CD4-positive, alpha-beta T cell treated with Interleukin-2 at 100 ng/mL for 4 hours (primary cell): ENCODE results near the gene ADCY2.

Source experiments
- DNase-seq: peaks from one replicate; pipeline ENCODE4 v3.0.0-alpha.2; 2020; ENCODE audit warnings: low spot score

Gene ADCY2

GRCh38 chr5:7747728-7748127, 351.8 kb downstream of the ADCY2 start:
- no peak for DNase-seq

GRCh38 chr5:7749626-7750025, 353.7 kb downstream of the ADCY2 start:
- no peak for DNase-seq

GRCh38 chr5:7751874-7752273, 355.9 kb downstream of the ADCY2 start:
- no peak for DNase-seq

GRCh38 chr5:7753181-7753580, 357.2 kb downstream of the ADCY2 start:
- no peak for DNase-seq

GRCh38 chr5:7753596-7753995, 357.7 kb downstream of the ADCY2 start:
- DNase-seq: no peak

- no peak for DNase-seq
Measured at GRCh38 chr5:7754490-7754889, 358.6 kb downstream of the ADCY2 start.

GRCh38 chr5:7754997-7755596, 359.2 kb downstream of the ADCY2 start:
- DNase-seq: peak; percentile 4

GRCh38 chr5:7755958-7756357, 360.0 kb downstream of the ADCY2 start:
- no peak for DNase-seq

- no peak for DNase-seq
Measured at GRCh38 chr5:7756453-7756852, 360.5 kb downstream of the ADCY2 start.

GRCh38 chr5:7759257-7759871, 363.4 kb downstream of the ADCY2 start:
- no peak for DNase-seq

- no peak for DNase-seq
Measured at GRCh38 chr5:7759951-7760580, 364.1 kb downstream of the ADCY2 start.

- no peak for DNase-seq
Measured at GRCh38 chr5:7762267-7762666, 366.3 kb downstream of the ADCY2 start.

GRCh38 chr5:7763621-7764072, 367.7 kb downstream of the ADCY2 start:
- no peak for DNase-seq

GRCh38 chr5:7764452-7764851, 368.5 kb downstream of the ADCY2 start:
- DNase-seq: no peak

GRCh38 chr5:7770436-7770835, 374.5 kb downstream of the ADCY2 start:
- DNase-seq: no peak

- DNase-seq: no peak
Measured at GRCh38 chr5:7772141-7772540, 376.2 kb downstream of the ADCY2 start.

GRCh38 chr5:7773178-7773577, 377.2 kb downstream of the ADCY2 start:
- DNase-seq: no peak

- no peak for DNase-seq
Measured at GRCh38 chr5:7776442-7776841, 380.5 kb downstream of the ADCY2 start.

GRCh38 chr5:7779019-7780005, 383.4 kb downstream of the ADCY2 start:
- DNase-seq: no peak

GRCh38 chr5:7781899-7782298, 386.0 kb downstream of the ADCY2 start:
- DNase-seq: no peak

GRCh38 chr5:7784683-7785380, 388.9 kb downstream of the ADCY2 start:
- no peak for DNase-seq

- no peak for DNase-seq
Measured at GRCh38 chr5:7787770-7788169, 391.8 kb downstream of the ADCY2 start.
